GM12878 (cell line): ENCODE data around the gene PRR12. TPM values are rescaled to one million over a fixed set of nuclear protein-coding genes. Genes with fewer than 3 reads are reported as not detected.

ENCODE experiments used
- ATAC-seq: fragments of 200-7000 bp; cut with Tn5 transposase; 3 replicates; pipeline ENCODE4 v1.9.1; 2020; ENCODE audit warnings: mild to moderate bottlenecking, moderate library complexity
- BruUV-seq: library from RNA; stranded (reverse); fragments of 400-500 nt; replicated peaks from 2 replicates; lab custom pipeline; 2021; lab: Mats Ljungman, UMichigan
- CTCF ChIA-PET: fragments of 300-600 bp; sonication (Branson Sonifier 250); formaldehyde crosslinking; extraction: SDS; loops from one replicate; lab custom pipeline; 2021; ENCODE audit warnings: inconsistent platforms; lab: Yijun Ruan, JAX
- POLR2A ChIA-PET: fragments of 350-600 bp; formaldehyde crosslinking; extraction: SDS; loops from one replicate; lab custom pipeline; 2021; ENCODE audit warnings: inconsistent platforms; lab: Charles Lee
- RAD21 ChIA-PET: fragments of 300-600 bp; sonication (Branson Sonifier 250); formaldehyde crosslinking; loops from one replicate; lab custom pipeline; 2023; ENCODE audit warnings: antibody characterized with exemption; ENCODE audit not compliant: unreplicated experiment; lab: Charles Lee
- SMC1A ChIA-PET: fragments of 300-600 bp; sonication (Branson Sonifier 250); formaldehyde crosslinking; loops from one replicate; lab custom pipeline; 2023; ENCODE audit not compliant: unreplicated experiment, uncharacterized antibody; lab: Charles Lee
- DNase-seq: peaks from one replicate; pipeline ENCODE4 v3.0.0-alpha.2; 2011; ENCODE audit warnings: low read depth, low spot score
- FAIRE-seq: peaks from 3 replicates; lab custom pipeline; 2011; peaks lifted over from hg19 to GRCh38; lab: Jason Lieb, UNC
- H2AFZ ChIP-seq: 2 replicates; pipeline ENCODE4 v1.6.0; 2011; ENCODE audit warnings: low read depth, low read length, control low read depth; ENCODE audit not compliant: control insufficient read depth
- H3K27ac ChIP-seq: 2 replicates; pipeline ENCODE4 v1.5.1; 2011; ENCODE audit warnings: control low read depth; ENCODE audit not compliant: control insufficient read depth, insufficient read depth
- H3K27me3 ChIP-seq, 2 experiments: replicated peaks in 1 of 2; 2 replicates each; pipeline versions ENCODE4 v1.6.0 to v1.6.1; 2011; ENCODE audit warnings: low read length in 1 of 2; ENCODE audit not compliant: control insufficient read depth in 2 of 2, insufficient read depth in 2 of 2
- H3K36me3 ChIP-seq, 2 experiments: 2 replicates each; pipeline ENCODE4 v1.5.1; 2011; ENCODE audit warnings: low read length in 1 of 2; ENCODE audit not compliant: control insufficient read depth in 2 of 2, insufficient read depth in 2 of 2
- H3K4me1 ChIP-seq: 2 replicates; pipeline ENCODE4 v1.6.1; 2011; ENCODE audit warnings: mild to moderate bottlenecking, low read length, moderate library complexity, mixed read lengths; ENCODE audit not compliant: control insufficient read depth, insufficient read depth
- H3K4me2 ChIP-seq: 2 replicates; pipeline ENCODE4 v1.6.0; 2011; ENCODE audit warnings: control low read depth; ENCODE audit not compliant: control insufficient read depth, insufficient read depth
- H3K4me3 ChIP-seq: fragments of 200-600 bp; sonication (generic); 2 replicates; pipeline ENCODE4 v1.5.1; 2016
- H3K79me2 ChIP-seq: 2 replicates; pipeline ENCODE4 v1.6.0; 2011; ENCODE audit warnings: low read length; ENCODE audit not compliant: control insufficient read depth, insufficient read depth
- H3K9ac ChIP-seq: 2 replicates; pipeline ENCODE4 v1.8.0; 2011; ENCODE audit warnings: low read length, control low read depth, mixed read lengths; ENCODE audit not compliant: control insufficient read depth, insufficient read depth
- H3K9me3 ChIP-seq: replicated peaks from 3 replicates; pipeline ENCODE4 v1.5.1; 2011; ENCODE audit warnings: mild to moderate bottlenecking, low read length; ENCODE audit not compliant: control insufficient read depth, insufficient read depth
- H4K20me1 ChIP-seq: 2 replicates; pipeline ENCODE4 v1.6.0; 2011; ENCODE audit not compliant: control insufficient read depth, insufficient read depth
- E4F1 ChIP-seq: fragments of 450-650 bp; IDR thresholded peaks from 2 replicates; pipeline ENCODE4 v1.6.1; 2018; ENCODE audit warnings: borderline replicate concordance, mild to moderate bottlenecking; ENCODE audit not compliant: partially characterized antibody
- ZZZ3 ChIP-seq: IDR thresholded peaks from 2 replicates; pipeline ENCODE4 v1.6.1; 2011; ENCODE audit warnings: low read depth; ENCODE audit not compliant: control insufficient read depth, insufficient read length
- WGBS: methylation state at CpG from one replicate; pipeline ENCODE4 v1.1.6; 2016; ENCODE audit warnings: low lambda C conversion rate; ENCODE audit not compliant: insufficient replicate concordance, insufficient coverage; ENCODE audit errors: missing lambda C conversion rate; 5-methylcytosine and 5-hydroxymethylcytosine counted together
- in situ Hi-C: fragments of 300-500 bp; cut with MboI; formaldehyde crosslinking; loops from 9 replicates; pipeline ENCODE4 v1.14.3; 2018; ENCODE audit warnings: mixed read lengths
- intact Hi-C: fragments of 100-400 bp; cut with micrococcal nuclease; formaldehyde crosslinking; loops from one replicate; pipeline ENCODE4 v1.14.2; 2022; ENCODE audit not compliant: unreplicated experiment
- polyA plus RNA-seq, 11 experiments: library from polyadenylated mRNA; depleted of rRNA in 4 of 11; unstranded in 6 of 11; stranded (reverse) in 5 of 11; fragments of >200 nt; fragmentation: Nextera tagmentation in 4 of 11; fragmentation: Illumina TruSeq in 1 of 11; extraction: Ambion mirVana in 4 of 11; extraction: Trizol in 1 of 11; gene quantifications; 1 replicate in 1 of 11; 2 replicates in 10 of 11; pipeline versions ENCODE4 v1.2.1 to v1.2.3, GENCODE V29; 2011 to 2016; ENCODE audit warnings: inconsistent platforms in 2 of 11, missing spikeins in 2 of 11, low read depth in 1 of 11
- total RNA-seq, 4 experiments: library from RNA; depleted of rRNA in 3 of 4; stranded (reverse); fragments of >200 nt in 3 of 4; fragmentation: Illumina TruSeq in 1 of 4; extraction: Trizol in 1 of 4; gene quantifications; 2 replicates each; pipeline versions ENCODE4 v1.2.1 to v1.2.3, GENCODE V29; 2013 to 2021

Gene PRR12
- total and polyA plus RNA-seq, 10 of the 15 experiments (the other 5 are each of a cell fraction or from before 2014, with no cell fraction given) = 0.02 to 25.3 (median 1.6) TPM

GRCh38 chr19:49645995-49646394 is 55.0 kb downstream of the PRR12 start (continued):
- no peak for TF ChIP-seq E4F1

GRCh38 chr19:49646586-49646985 is 55.6 kb downstream of the PRR12 start:
- in situ Hi-C loops = no loop called here
- intact Hi-C loops = no loop called here
- H3K9me3 ChIP-seq = no peaks in the 10 kb centered on the region
- H3K4me2 ChIP-seq = no peak overlapping the region
- no peak for FAIRE-seq
- no peak for TF ChIP-seq ZZZ3
- WGBS = 97% methylated on average over 17 of the region's 17 CpGs
- ChIA-PET POLR2A (no interaction called here), RAD21 (no interaction called here), CTCF (no interaction called here), SMC1A (no interaction called here)
- ATAC-seq = no peak
- no peaks in the 10 kb centered on the region for H4K20me1 ChIP-seq
- H3K27ac ChIP-seq = no peak overlapping the region
- H3K79me2 ChIP-seq = peaks cover 29% of the 10 kb centered on the region
- DNase-seq = no peak
- no peak overlapping the region for H3K9ac ChIP-seq
- H3K36me3 ChIP-seq = peaks cover 0 to 8% of the 10 kb centered on the region in 2 experiments; a peak in 3 of 4 replicates
- BruUV-seq = no TSS peak
- H2AFZ ChIP-seq = no peak overlapping the region
- peaks cover 12% of the 10 kb centered on the region for H3K4me1 ChIP-seq
- H3K4me3 ChIP-seq = no peak overlapping the region
- no peaks in the 10 kb centered on the region for H3K27me3 ChIP-seq
